ENCODE measurements around the gene LMO1. TPM values are rescaled to one million over a fixed set of nuclear protein-coding genes. Genes with fewer than 3 reads are reported as not detected.

The LMO1 gene
- total RNA-seq, 3 donors from 2014 or later (not counting 1 experiment from before 2014, with no cell fraction given): not detected

GRCh38 chr11:8196749-8197148, 66.9 kb downstream of the LMO1 start:
- peaks cover 14 to 32% of the 10 kb centered on the region in 2 donors for H3K27me3 Mint-ChIP-seq (ENCODE audit: low read depth in 2 of 2)
- intact Hi-C loops (cut with micrococcal nuclease): no loop called here
- no peak for ATAC-seq

DNA sequence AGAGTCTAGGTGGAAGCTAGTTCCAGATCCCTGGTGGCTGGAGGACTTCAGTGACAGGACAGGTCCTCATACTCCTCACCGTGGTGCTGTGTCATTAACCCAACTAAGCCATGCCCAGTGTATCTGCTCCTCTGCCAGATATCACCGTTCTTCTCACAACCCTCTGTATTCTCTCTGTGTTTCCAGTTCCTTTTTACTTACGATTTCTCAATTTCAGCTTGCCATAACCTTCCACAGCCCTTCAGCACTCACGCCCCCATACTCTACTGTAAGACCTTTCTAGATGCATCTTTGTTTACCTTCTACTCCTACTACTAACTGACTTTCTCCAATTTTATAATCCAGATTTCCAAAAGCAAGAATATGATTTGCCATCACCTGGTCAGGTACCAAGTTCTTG, 68.7 kb downstream of the LMO1 start:
- H3K9me3 Mint-ChIP-seq: no peaks in the 10 kb centered on the region
- TF ChIP-seq, protein P1, sequence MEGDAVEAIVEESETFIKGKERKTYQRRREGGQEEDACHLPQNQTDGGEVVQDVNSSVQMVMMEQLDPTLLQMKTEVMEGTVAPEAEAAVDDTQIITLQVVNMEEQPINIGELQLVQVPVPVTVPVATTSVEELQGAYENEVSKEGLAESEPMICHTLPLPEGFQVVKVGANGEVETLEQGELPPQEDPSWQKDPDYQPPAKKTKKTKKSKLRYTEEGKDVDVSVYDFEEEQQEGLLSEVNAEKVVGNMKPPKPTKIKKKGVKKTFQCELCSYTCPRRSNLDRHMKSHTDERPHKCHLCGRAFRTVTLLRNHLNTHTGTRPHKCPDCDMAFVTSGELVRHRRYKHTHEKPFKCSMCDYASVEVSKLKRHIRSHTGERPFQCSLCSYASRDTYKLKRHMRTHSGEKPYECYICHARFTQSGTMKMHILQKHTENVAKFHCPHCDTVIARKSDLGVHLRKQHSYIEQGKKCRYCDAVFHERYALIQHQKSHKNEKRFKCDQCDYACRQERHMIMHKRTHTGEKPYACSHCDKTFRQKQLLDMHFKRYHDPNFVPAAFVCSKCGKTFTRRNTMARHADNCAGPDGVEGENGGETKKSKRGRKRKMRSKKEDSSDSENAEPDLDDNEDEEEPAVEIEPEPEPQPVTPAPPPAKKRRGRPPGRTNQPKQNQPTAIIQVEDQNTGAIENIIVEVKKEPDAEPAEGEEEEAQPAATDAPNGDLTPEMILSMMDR (IDR thresholded peaks at IDR 0.05): no peak
- no peaks in the 10 kb centered on the region for H3K9me3 ChIP-seq (ENCODE audit: control insufficient read depth, insufficient read depth, low read length)
- H3K36me3 ChIP-seq (ENCODE audit: control insufficient read depth, insufficient read depth, low read length): no peaks in the 10 kb centered on the region
- no peak overlapping the region for H3K27ac Mint-ChIP-seq
- H3K27me3 Mint-ChIP-seq (ENCODE audit: low read depth in 2 of 2): peaks cover 14 to 37% of the 10 kb centered on the region in 2 donors
- no peak overlapping the region for H3K27ac ChIP-seq (ENCODE audit: low read length)
- no peak overlapping the region for H3K4me3 ChIP-seq (ENCODE audit: low read length)
- H3K4me3 Mint-ChIP-seq: no peak overlapping the region
- 80% methylated on average over 4 of the region's 4 CpGs for WGBS (ENCODE audit: insufficient coverage)
- peaks cover 5% of the 10 kb centered on the region for H3K27me3 ChIP-seq (ENCODE audit: control insufficient read depth, insufficient read depth, low read length)
- H3K36me3 Mint-ChIP-seq: no peaks in the 10 kb centered on the region
- DNase-seq (no peak), ATAC-seq (no peak)
- intact Hi-C loops (cut with micrococcal nuclease): no loop called here
- H3K4me1 ChIP-seq (ENCODE audit: control insufficient read depth, insufficient read depth, low read length): no peaks in the 10 kb centered on the region
- no peaks in the 10 kb centered on the region for H3K4me1 Mint-ChIP-seq

More at GRCh38 chr11:8196749-8197148, 66.9 kb downstream of the LMO1 start:
- H3K36me3 ChIP-seq (ENCODE audit: control insufficient read depth, insufficient read depth, low read length): no peaks in the 10 kb centered on the region
- no peak overlapping the region for H3K27ac ChIP-seq (ENCODE audit: low read length)
- Mint-ChIP-seq H3K4me3 (no peak overlapping the region), H3K9me3 (no peaks in the 10 kb centered on the region), H3K36me3 (no peaks in the 10 kb centered on the region), H3K4me1 (no peaks in the 10 kb centered on the region), H3K27ac (no peak overlapping the region)
- DNase-seq: no peak
- H3K4me3 ChIP-seq (ENCODE audit: low read length): no peak overlapping the region
- peaks cover 5% of the 10 kb centered on the region for H3K4me1 ChIP-seq (ENCODE audit: control insufficient read depth, insufficient read depth, low read length)
- H3K27me3 ChIP-seq (ENCODE audit: control insufficient read depth, insufficient read depth, low read length): peaks cover 5% of the 10 kb centered on the region
- TF ChIP-seq, protein P1 (IDR thresholded peaks at IDR 0.05): no peak
- no peaks in the 10 kb centered on the region for H3K9me3 ChIP-seq (ENCODE audit: control insufficient read depth, insufficient read depth, low read length)

DNA sequence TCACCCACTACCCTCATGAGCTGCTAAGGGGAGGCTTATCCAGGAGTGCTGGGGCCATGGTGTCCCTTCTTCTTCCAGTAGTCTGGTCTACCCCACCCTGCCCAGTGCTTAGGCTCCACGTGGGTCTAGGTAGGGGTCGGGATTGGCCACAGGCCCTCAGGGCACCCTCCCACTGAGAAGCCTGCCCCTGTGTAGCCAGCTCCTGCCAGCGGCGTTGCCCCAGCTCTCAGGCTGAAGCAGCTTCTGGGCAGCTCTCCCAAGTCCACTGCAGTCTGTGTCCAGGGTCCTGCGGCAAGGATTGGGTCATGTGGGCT, 70.8 kb downstream of the LMO1 start:
- H3K4me3 Mint-ChIP-seq: no peak overlapping the region
- no peaks in the 10 kb centered on the region for H3K36me3 Mint-ChIP-seq
- peaks cover 5% of the 10 kb centered on the region for H3K27me3 ChIP-seq (ENCODE audit: control insufficient read depth, insufficient read depth, low read length)
- no peaks in the 10 kb centered on the region for H3K36me3 ChIP-seq (ENCODE audit: control insufficient read depth, insufficient read depth, low read length)
- H3K9me3 ChIP-seq (ENCODE audit: control insufficient read depth, insufficient read depth, low read length): no peaks in the 10 kb centered on the region
- WGBS (ENCODE audit: insufficient coverage): 69% methylated on average over 5 of the region's 5 CpGs
- H3K4me3 ChIP-seq (ENCODE audit: low read length): no peak overlapping the region
- no peaks in the 10 kb centered on the region for H3K4me1 ChIP-seq (ENCODE audit: control insufficient read depth, insufficient read depth, low read length)
- ATAC-seq (peak in 1 of 3 donors; percentile 7), DNase-seq (no peak)
- H3K9me3 Mint-ChIP-seq: no peaks in the 10 kb centered on the region
- intact Hi-C loops (cut with micrococcal nuclease): no loop called here
- no peaks in the 10 kb centered on the region for H3K4me1 Mint-ChIP-seq
- peaks cover 12 to 22% of the 10 kb centered on the region in 2 donors for H3K27me3 Mint-ChIP-seq (ENCODE audit: low read depth in 2 of 2)
- H3K27ac ChIP-seq (ENCODE audit: low read length): no peak overlapping the region
- TF ChIP-seq, protein P1 (IDR thresholded peaks at IDR 0.05): no peak
- H3K27ac Mint-ChIP-seq: no peak overlapping the region
